Left lobe of liver (tissue), 2 donors: ENCODE results near the gene TSPAN3. TPM values are rescaled to one million over a fixed set of nuclear protein-coding genes. Genes with fewer than 3 reads are reported as not detected.
A peak's percentile ranks its signal among the peaks of the same experiment; 100 is the strongest.

Source experiments
- ATAC-seq: fragments of 200-7000 bp; cut with Tn5 transposase; one replicate; pipeline ENCODE4 v1.9.1; 2020; ENCODE audit warnings: mild to moderate bottlenecking, moderate library complexity
- DNase-seq: peaks from one replicate; pipeline ENCODE4 v3.0.0-alpha.2; 2020; ENCODE audit warnings: low spot score
- total RNA-seq: library from RNA; stranded (reverse); gene quantifications from one replicate; pipeline ENCODE4 v1.2.1, GENCODE V29; 2021
- donor health status: DM: no; HTN: no; CAD: no; lungs with moderate emphysema.
- donor health status: DM: no; HTN: yes; CAD: no.

TSPAN3 gene
- total RNA-seq, 1 donor from 2014 or later, result 75.2 TPM

GRCh38 chr15:77012868-77013267, 58.0 kb downstream of the TSPAN3 start:
- ATAC-seq (no peak), DNase-seq (no peak)

GRCh38 chr15:77012117-77012712, 58.7 kb downstream of the TSPAN3 start:
- ATAC-seq, result no peak
- no peak for DNase-seq

- DNase-seq (no peak), ATAC-seq (no peak)
These were observed 60.1 kb downstream of the TSPAN3 start for GRCh38 chr15:77010857-77011256.

- no peak for DNase-seq
- ATAC-seq, result peak; percentile 62
These were observed 60.6 kb downstream of the TSPAN3 start for GRCh38 chr15:77010312-77010686.

- DNase-seq (no peak), ATAC-seq (peak; percentile 26)
These were observed 61.1 kb downstream of the TSPAN3 start for GRCh38 chr15:77009646-77010311.

- DNase-seq (no peak), ATAC-seq (no peak)
These were observed 61.7 kb downstream of the TSPAN3 start for GRCh38 chr15:77009176-77009575.

- ATAC-seq, result peak; percentile 42
- no peak for DNase-seq
These were observed 66.7 kb downstream of the TSPAN3 start for GRCh38 chr15:77004189-77004588.

GRCh38 chr15:77002954-77003912, 67.7 kb downstream of the TSPAN3 start:
- ATAC-seq (peak; percentile 54), DNase-seq (no peak)

GRCh38 chr15:77002436-77002835, 68.5 kb downstream of the TSPAN3 start:
- ATAC-seq, result no peak
- no peak for DNase-seq

- DNase-seq (no peak), ATAC-seq (no peak)
These were observed 68.9 kb downstream of the TSPAN3 start for GRCh38 chr15:77001966-77002365.

GRCh38 chr15:77001351-77001750, 69.6 kb downstream of the TSPAN3 start:
- no peak for DNase-seq
- no peak for ATAC-seq

- no peak for DNase-seq
These were observed 70.9 kb downstream of the TSPAN3 start for GRCh38 chr15:76999996-77000395.

GRCh38 chr15:76998663-76999285, 72.1 kb downstream of the TSPAN3 start:
- no peak for DNase-seq
- no peak for ATAC-seq

More at GRCh38 chr15:76999996-77000395, 70.9 kb downstream of the TSPAN3 start:
- no peak for ATAC-seq

GRCh38 chr15:76996526-76997401, 74.1 kb downstream of the TSPAN3 start:
- peak; percentile 45 for ATAC-seq
- no peak for DNase-seq

GRCh38 chr15:76996076-76996525, 74.8 kb downstream of the TSPAN3 start:
- ATAC-seq, result no peak
- no peak for DNase-seq

- DNase-seq (peak; percentile 54), ATAC-seq (peak; percentile 41)
These were observed 75.7 kb downstream of the TSPAN3 start, which contains the start of gene PSTPIP1 for GRCh38 chr15:76994971-76995945. PSTPIP1 (plus strand) TSS chr15:76995126; CDS start chr15:76995574, 448 bp downstream.

- peak; percentile 41 for DNase-seq
- ATAC-seq, result no peak
These were observed 76.4 kb downstream of the TSPAN3 start for GRCh38 chr15:76994496-76994895.

GRCh38 chr15:76994001-76994400, 76.9 kb downstream of the TSPAN3 start:
- DNase-seq (peak; percentile 47), ATAC-seq (no peak)
